HK-2 (cell line): ENCODE data around the gene NPHP4.

ENCODE experiments used
- DNase-seq: peaks from one replicate; pipeline ENCODE4 v3.0.0-alpha.2; 2018; ENCODE audit not compliant: unreplicated experiment

Gene NPHP4

DNA sequence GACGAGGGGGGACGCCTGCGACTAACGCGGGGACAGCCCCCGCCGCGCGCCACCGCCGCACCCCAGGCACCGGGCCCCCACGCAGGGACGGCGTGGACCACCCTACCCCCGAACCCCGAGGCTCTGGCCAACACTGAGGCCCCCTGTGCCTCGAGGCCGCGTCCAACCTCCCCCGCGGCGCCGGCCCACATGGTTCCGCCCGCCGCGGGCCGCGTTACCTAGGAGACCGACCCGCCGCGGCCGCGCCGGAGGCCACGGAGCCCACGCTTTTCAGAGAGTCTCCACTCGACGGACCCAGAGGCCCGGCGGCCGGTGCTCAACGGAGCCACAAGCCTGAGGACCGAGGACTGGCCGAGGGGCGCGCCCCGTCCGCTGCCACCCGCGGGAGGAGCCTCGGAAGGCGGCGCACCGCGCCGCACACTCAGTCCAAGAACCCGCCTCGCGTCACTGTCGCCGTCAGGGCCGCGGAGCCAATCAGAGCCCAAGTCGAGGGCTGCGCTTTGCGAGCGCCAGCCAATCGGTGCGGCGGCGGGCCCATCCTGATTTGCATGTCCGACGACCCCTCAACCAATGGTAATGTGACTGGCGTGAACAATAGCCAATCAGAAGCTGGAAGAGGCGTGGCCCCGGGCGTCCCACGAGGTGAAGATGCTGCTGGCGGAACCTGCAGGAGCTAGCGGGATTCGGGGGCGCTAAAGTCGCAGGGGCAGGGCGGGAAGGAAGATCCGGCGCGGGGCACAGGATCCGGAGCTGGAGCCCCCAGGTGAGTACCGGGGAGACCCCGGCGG is at the start of gene NPHP4:
Gene NPHP4, minus strand, starts transcription at position 400 of the 788 bp plus-strand sequence. CDS start 6,136 bp downstream, outside the sequence.
- DNase-seq: peak; percentile 99

DNA sequence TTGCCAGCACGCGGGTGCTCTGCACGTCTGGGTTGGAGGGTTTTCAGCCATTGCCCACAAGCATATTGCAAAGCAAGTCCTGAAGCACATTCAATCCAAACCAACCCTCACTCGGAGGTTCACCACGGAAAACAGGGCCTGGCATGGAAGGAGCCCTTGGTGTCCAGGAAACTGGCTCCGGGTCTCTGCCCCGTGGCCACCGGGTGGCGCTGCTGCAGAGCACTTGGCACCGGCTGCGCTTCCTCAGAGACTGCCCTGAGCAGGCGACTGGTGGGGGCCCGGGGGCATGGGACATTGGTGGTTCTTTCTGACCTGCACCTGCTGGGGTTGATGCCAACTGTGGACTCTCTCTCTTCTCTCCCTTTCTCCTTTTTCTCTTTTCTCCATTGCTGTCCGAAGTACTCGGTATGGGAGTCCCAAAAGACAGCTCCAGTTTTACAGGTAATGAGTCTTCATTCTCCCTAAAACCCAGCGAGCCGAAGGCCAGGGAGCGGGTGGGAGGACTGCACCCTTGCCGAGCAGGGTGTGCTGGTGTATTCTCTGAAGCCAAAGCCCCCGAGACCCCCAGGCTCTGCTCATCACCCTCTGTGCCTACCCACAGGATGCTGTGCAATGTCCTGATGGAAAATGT is 49.3 kb upstream of the NPHP4 start:
- no peak for DNase-seq

DNA sequence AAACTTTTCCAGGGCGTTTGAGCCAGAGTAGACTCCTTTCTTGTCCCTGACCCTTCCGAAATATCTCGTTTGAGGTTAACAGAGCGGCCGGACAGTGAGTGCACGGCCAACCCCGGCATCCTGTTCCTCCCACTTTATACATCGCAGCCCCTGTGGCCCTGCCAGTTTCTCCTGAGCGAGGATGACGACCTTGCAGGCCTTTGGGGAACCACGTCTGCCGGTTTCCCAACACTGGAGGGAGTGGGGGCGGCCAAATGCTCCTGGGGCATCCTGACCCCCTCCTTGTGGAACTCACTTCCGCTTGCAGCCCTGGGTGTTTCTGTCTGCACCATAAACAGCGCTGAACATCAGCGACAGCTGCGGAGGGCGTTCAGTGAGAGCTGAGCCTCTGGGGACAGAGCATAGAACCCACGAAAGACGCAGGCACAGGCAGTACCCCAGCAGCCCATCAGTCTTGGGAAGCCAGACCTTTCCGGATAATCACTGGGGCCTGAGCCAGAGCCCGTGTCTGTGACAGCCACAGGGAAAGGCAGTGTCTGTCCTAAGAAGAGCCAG is 48.7 kb upstream of the NPHP4 start:
- DNase-seq: no peak

DNA sequence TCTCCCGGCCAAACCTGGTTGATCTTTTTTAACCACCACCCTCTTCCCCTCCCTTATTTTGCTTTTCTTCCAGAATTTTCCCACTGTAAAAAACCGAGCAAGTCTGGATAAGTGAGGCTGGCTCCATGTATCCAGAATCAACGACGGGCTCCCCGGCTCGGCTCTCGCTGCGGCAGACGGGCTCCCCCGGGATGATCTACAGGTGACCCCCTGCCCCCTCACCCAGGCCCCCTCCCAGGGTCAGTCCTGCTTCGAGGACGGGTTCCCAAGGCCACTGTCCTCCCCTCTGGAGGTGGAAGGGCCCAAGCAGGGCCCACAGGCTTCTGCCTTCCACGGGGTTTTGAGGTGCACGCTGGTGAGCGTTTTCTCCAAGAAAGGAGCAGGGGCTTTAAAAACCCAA is 48.2 kb upstream of the NPHP4 start:
- DNase-seq: no peak

DNA sequence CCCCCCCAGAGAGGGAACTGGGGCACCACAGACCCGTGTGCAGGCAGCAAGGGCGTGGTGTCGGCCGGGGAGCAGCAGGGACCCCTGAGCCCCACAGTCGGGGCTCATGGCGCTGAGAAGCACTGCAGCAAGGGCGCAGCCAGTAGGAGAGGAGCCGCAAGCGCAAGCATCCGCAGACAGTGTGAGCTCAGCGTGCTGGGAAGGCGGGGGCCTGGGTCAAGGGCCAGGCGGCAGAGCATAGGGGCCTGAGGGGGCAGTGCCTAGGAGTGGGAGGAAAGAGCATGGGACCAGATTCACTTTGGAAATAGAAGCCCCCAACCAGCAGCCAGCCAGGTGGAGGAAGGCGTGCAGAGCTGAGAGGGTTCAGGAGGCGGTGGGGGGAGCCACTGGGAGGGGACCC is 46.8 kb upstream of the NPHP4 start:
- DNase-seq: no peak

DNA sequence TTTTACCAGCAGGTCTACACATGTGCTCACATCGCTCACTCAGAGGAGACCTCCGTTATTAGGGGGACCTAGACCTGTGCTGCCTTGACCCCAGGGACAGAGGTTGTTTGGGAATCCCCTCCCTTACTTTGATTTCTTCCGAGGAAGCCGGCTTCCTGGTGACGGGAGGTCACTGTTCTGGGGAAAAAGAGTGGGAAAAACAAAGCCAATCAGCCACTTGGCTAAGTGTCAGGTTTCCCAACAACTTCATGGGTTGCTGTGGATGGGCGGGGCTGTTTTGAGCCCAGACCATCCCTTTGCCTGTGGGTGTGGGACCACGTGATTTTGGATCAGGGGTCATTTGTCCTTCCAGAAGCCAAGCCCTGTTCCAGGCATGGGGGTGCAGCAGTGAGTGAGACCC is 46.4 kb upstream of the NPHP4 start:
- DNase-seq: no peak

DNA sequence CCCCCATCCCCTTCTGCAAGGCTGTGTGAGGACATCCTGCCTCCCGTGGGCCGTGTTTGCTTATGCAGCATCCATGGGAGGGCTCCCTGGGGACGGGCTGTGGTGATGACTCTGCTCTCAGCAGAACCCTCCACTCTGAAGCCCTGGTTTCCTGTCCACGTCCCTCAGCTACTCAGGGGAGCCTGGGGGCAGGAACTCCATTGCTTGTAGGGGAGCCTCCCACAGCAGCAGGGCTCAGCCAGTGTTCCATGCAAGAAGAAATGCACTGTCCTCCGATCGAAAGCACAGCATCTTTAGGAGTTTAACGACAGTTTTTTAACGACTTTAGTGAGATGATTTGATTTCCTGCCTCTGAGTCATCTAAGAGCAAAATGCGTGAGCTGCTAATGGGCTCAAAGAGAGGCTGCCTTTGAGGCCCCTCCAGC is 45.1 kb upstream of the NPHP4 start:
- DNase-seq: no peak

DNA sequence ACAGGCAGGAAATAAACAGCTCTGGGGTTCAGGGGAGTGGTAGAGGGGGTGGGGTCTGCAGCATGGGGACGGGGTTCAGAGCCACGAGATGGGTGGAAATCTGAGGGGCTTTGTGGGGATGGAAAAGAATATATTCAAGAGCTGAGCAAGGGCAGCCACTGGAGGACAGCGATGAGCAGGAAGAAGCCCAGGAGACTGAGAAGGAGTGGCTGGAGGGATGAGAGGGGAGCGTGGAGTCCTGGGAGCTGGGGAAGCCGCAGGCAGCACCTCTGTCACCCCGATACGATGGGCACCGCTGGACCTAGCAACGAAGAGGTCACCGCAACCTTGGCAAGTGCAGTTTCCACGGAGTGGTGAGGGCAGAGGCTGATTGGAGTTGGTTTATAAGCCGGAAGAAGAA is 43.5 kb upstream of the NPHP4 start:
- no peak for DNase-seq

DNA sequence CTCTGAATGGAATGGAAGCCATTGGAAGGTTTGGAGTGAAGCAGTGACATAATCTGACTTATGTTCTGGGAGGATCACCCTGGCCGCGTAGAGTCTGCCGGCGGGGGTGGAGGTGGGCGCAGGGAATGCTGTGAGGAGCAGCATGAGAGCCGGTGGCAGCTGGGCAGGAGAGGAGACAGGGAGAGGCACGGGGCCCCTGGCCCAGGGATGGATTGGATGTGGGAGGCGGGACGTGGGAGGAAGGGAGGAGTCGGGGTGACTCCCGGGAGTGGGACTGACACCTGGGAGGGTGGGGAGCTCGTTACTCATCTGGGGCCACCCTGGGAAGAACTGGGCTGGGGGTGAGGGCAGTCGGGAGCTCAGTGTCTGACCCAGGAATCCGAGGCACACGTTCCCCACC is 43.1 kb upstream of the NPHP4 start:
- DNase-seq: no peak

DNA sequence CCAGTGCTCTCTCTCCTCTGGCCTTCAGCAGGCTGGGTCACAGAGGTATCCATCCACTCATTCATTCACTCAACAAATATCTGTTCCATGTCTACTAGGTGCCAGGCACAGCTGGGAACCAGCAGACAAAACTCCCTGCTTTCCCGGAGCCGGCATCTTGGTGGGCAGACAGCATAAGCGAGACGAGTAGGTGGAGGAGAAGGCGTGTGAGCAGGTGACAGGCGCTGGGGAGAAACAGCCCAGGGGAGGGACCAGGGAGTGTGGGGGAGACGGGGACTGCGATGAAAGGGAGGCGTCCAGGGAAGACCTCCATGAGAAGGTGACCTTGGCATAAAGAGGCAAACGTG is 42.5 kb upstream of the NPHP4 start:
- no peak for DNase-seq

DNA sequence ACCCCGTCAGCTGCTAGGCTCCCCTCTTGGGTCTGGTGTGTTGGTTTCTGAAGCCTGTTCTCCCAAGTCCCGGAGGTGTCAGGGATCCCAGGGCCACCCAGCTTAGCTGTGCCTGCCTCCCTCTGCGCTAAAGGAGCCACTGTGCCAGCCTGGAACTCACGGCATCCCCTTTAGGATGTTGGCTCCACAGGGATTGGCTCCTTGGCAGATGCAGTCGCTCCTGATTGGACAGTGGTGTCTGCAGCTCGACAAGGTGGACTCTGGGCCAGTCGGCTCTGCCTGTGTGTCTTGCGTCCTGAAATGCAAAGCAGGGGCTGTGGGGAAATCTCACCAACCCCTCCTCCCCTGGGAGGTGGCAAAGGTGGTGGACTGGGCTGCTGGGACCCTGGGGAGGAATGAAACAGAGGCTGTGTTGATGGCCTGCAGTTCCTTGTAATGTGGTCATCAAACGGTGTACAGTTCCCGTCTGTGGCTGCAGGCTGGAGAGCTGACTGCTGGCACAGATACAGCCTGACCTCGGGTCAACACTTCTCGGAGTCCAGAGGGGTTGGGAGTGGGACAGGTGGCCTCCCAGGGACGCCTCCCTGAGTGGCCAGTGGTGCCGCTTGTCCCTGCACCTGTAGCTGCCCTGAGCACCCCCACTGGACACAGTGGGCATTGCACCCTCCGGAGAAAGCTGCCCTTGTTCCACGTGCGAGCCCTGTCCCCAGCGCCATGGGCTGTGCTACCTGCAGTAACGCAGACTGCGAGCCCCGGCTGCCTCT is 41.9 kb upstream of the NPHP4 start:
- peak; percentile 36 for DNase-seq

DNA sequence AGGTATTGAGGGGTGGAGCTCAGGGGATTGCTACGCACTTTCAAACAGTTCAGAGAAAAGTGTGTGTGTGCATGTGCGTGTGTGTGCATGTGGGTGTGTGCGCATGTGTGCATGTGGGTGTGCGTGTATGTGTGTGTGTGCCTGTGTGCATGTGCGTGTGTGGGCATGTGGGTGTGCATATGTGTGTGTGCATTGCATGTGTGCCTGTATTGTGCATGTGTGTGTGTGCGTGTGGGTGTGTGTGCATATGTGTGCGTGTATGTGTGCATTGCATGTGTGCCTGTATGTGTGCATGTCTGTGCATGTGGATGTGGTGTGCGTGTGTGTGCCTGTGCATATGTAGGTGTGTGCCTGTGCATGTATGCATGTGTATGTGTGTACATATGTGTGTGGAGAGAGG is 40.9 kb upstream of the NPHP4 start:
- DNase-seq: no peak

DNA sequence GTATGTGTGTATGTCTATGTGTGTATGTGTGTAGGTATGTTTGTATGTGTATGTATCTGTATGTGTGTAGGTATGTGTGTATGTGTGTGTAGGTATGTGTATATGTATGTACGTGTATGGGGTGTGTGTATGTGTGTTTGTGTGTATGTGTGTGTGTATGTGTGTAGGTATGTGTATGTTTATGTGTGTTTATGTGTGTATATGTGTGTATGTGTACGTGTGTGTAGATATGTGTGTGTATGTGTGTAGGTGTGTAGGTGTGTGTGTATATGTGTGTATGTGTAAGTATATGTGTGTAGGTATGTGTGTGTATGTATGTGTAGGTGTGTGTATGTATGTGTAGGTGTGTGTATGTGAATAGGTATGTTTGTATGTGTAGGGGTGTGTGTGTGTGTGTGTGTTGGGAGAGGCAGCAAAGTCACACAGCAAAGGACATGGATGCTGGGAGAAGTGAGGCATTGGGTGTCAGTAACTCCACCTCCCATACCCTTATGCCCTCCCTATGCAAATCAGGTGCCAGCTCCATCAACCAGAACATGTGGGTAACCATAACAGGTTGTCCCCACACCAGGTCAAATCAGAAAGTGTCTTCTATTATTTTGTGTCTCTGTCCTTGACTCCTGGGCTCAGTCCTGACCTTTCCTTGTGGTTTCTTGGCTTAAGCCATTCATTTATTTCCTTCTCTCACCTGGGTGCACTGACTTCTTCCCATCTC is 38.5 kb upstream of the NPHP4 start:
- no peak for DNase-seq

DNA sequence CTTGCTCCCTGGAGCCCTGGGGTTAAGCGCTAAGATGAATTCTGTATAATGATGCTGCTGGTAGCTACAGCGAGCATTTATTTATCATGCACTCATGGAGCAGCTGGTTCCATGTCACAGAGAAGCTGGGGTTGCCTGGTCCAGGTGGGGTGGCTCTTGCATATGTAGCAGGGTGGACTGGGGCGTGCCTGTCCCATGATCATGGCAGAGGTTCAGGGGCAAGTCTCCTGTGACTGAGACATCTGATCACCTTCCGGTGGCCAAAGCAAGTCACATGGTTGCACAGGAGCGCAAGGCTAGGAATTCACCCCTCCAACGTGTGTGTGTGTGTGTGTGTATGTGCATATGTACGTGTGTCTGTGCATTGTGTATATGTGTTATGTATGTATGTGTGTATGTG is 37.9 kb upstream of the NPHP4 start:
- DNase-seq: no peak

DNA sequence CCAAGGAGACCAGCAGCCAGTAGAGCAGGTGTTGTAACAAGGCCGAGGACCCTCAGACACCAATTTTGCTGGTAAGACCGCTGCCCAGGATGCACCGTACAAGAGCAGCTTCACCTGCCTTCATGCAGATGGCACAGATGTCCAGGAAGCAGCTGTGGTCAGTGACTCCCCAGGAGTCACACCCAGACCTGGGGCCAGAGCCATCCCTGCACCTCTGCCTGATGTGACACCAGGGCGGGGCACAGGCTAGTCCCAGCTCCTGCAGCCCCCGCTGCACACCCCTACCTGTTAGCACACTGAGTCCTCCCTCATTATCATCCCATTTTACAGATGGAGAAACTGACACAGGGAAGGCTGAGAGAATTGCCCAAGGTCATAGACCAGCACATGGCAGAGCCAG is 37.1 kb upstream of the NPHP4 start:
- DNase-seq: no peak

DNA sequence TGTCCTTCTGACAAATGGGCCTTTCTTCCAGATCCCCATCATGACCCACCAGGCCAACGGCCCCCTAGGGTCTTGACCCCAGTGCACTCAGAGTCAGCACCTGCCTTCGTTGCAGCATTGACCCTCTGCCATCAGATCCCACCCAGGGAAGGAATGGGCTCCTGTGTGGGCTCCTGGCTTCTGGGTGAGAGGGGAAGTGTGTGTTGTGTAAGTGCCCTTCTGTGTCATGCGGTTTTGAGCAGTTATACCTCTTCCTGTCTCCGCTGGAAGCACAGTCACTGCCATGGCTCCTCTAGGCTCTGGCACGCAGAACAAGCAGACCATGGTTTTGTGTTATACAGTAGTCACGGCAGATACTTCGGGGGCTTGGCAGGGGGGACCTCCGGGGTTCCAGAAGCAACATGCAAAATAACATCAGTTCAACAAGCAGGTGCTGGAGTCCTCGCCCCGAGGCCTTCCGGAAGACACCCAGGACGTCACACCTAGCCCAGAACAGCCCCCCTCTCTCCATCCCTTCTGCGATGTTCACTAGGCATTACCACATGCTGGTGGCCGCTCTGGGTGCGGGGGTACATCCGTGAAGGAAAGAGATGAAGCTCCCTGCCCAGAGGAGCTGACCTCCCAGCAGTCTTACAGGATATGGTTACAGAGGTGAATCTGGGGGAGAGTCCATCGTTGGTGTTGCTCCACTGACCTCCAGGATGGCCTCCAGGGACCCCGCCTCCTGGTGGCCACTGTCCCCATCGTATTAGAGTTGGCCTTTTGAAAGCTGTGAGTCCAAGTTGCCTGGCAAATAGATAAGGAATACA is 36.0 kb upstream of the NPHP4 start:
- no peak for DNase-seq

DNA sequence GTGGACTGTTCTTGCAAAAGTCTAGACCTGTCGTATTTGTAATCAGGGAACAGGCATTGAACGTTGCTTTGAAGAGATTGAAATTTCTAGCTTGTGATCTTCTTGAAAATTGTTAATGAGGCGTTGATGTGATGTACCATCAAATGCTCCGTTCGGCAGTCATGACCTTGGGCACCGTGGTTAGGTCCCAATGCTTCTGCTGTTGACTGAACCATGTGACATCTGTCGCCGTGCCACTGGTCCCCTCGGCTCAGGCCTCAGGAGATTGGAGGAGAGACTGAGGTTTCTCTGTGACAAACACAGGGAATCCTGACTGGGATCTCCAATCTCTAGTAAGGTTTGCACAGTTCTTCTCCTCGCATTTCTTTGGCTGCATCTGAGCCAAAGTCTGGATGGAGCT is 35.4 kb upstream of the NPHP4 start:
- no peak for DNase-seq

DNA sequence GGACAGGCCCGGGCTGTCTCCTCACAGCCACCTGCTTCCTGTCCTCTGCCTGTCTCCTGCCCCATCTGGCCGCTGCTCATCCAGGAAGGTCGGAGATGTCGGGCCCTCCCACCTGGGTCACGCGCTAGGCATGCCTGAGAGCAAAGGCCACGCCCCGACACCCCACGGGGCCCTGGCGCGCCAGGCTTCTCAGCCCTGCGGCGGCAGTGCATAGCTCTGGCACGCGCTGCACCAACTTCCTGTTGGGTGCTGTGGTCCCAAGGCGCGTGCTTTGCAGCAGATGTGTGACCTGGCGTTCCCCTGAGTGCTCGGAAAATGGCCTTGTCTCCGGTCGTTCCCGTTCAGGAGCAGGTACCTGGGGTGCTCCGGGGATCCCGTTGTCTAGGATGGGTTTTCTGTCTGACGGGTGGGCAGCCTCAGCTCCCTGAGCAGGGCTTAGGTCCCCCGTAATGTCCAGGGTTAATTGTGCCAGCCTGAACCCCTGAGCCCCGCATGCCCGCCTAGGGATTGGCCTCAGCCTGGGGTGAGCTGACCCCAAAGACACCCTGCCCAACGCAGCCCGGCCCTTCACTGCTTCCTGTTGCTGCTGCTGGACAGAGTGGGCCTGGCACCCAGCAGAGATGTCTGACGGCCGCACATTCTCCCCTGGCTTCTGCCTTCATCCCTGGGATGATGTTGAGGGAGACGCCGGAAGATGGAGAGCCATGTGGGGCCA is 34.0 kb upstream of the NPHP4 start:
- DNase-seq: peak; percentile 67

DNA sequence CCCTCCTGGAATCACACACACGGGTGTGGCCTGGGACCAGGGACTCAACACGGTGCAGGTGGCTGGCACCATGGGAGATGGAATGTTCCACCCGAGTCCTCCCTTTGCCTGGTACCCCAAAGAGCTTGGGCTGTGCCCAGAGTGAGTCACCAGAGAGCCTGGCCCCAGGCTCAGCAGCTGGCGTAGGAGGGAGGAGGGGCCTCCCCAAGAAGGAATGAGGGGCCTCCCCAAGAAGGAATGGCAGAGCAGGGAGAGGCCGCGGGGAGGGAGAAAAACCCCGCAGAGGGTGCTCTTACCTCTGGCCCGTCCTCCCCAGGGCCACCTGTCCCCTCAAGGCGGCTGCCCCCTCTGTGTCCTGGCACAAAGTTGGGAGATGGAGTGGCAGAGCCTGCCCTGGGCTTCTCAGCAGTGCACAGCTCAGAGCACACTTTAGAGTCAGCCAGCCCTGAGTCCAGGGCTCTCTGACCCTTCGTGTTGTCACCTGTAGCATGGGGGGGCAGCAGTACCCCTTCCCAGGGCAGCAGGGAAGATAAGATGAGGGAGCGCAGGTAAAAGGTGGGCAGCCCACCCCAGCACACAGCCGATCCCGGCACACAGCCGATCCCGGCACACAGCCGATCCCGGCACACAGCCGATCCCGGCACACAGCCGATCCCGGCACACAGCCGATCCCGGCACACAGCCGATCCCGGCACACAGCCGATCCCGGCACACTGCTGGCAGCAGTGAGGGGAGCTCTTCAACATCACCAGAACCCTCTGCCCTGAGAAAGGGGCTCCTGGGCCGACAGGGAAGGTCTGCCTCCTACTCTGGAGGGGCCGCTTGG is 33.3 kb upstream of the NPHP4 start:
- no peak for DNase-seq

DNA sequence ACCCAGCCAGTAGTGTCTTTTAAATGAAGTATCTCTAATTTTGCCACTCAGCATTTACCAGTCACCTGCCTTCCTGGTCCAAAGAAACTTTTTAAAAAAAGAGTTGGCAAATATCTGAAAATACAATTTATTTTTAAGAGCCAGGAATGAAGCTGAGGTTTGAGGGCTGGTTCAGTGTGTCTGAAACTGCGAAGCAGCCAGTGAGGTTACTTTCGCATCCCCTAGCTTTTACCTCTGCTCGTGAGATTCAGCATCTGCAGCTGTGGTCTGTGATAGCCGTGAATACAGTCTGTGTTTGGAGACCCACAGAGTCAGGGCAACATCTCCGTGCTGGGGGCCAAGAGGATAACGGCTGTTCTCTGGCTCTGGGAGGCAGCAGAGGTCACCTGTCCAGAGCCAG is 32.2 kb upstream of the NPHP4 start:
- no peak for DNase-seq
